Mesendoderm (in vitro differentiated cells): Measurements from ENCODE around the gene DNMT3A.
A peak's percentile ranks its signal among the peaks of the same experiment; 100 is the strongest.

Experiments used
- DNase-seq: peaks from one replicate; pipeline ENCODE4 v3.0.0; 2013
- H2AK5ac ChIP-seq: 2 replicates; pipeline ENCODE4 v1.6.1; 2013; ENCODE audit warnings: low read length, inconsistent platforms
- H2BK120ac ChIP-seq: 2 replicates; pipeline ENCODE4 v1.6.1; 2013; ENCODE audit warnings: low read depth, mild to moderate bottlenecking, low read length, moderate library complexity, mixed read lengths
- H2BK15ac ChIP-seq: replicated peaks from 2 replicates; pipeline ENCODE4 v1.6.1; 2013; ENCODE audit warnings: low read depth, mild to moderate bottlenecking, moderate library complexity
- H2BK5ac ChIP-seq: 2 replicates; pipeline ENCODE4 v1.6.1; 2013; ENCODE audit warnings: low read length, inconsistent platforms
- H3K18ac ChIP-seq: 2 replicates; pipeline ENCODE4 v1.6.1; 2013; ENCODE audit warnings: mild to moderate bottlenecking, low read length, mixed read lengths
- H3K23ac ChIP-seq: one replicate; pipeline ENCODE4 v1.6.1; 2013; ENCODE audit warnings: low read length
- H3K27ac ChIP-seq: 2 replicates; pipeline ENCODE4 v1.5.1; 2013; ENCODE audit warnings: low read depth, mild to moderate bottlenecking, inconsistent platforms, low read length, moderate library complexity
- H3K27me3 ChIP-seq: 2 replicates; pipeline ENCODE4 v1.6.1; 2013; ENCODE audit warnings: low read length, control low read depth, mild to moderate bottlenecking, inconsistent platforms; ENCODE audit not compliant: insufficient read depth, poor library complexity
- H3K36me3 ChIP-seq: 2 replicates; pipeline ENCODE4 v1.6.1; 2013; ENCODE audit warnings: low read length, inconsistent platforms; ENCODE audit not compliant: control insufficient read depth, insufficient read depth
- H3K4ac ChIP-seq: one replicate; pipeline ENCODE4 v1.6.1; 2013; ENCODE audit warnings: low read depth, mild to moderate bottlenecking, low read length, moderate library complexity
- H3K4me1 ChIP-seq: 2 replicates; pipeline ENCODE4 v1.6.1; 2013; ENCODE audit warnings: low read depth, low read length, inconsistent platforms; ENCODE audit not compliant: control insufficient read depth
- H3K4me2 ChIP-seq: 2 replicates; pipeline ENCODE4 v1.6.1; 2013; ENCODE audit warnings: low read length
- H3K4me3 ChIP-seq: 2 replicates; pipeline ENCODE4 v1.5.1; 2013; ENCODE audit warnings: mild to moderate bottlenecking, low read length
- H3K56ac ChIP-seq: one replicate; pipeline ENCODE4 v1.6.1; 2013; ENCODE audit warnings: low read length
- H3K79me1 ChIP-seq: 2 replicates; pipeline ENCODE4 v1.6.1; 2013; ENCODE audit warnings: low read length, inconsistent platforms
- H3K79me2 ChIP-seq: 2 replicates; pipeline ENCODE4 v1.6.1; 2013; ENCODE audit warnings: mild to moderate bottlenecking, low read length; ENCODE audit not compliant: control insufficient read depth, insufficient read depth
- H3K9ac ChIP-seq: 2 replicates; pipeline ENCODE4 v1.6.1; 2013; ENCODE audit warnings: low read length, inconsistent platforms
- H4K5ac ChIP-seq: one replicate; pipeline ENCODE4 v1.6.1; 2013; ENCODE audit warnings: low read length
- H4K8ac ChIP-seq: one replicate; pipeline ENCODE4 v1.6.1; 2013; ENCODE audit warnings: low read depth, mild to moderate bottlenecking, control low read depth, low read length, moderate library complexity
- WGBS: extraction: QIAGEN DNeasy Blood & Tissue Kit; methylation state at CpG from one replicate; pipeline ENCODE4 v1.1.7; 2013; ENCODE audit warnings: low lambda C conversion rate, missing lambda C conversion rate; ENCODE audit not compliant: insufficient coverage; ENCODE audit errors: extremely low coverage; 5-methylcytosine and 5-hydroxymethylcytosine counted together

DNMT3A gene

GRCh38 chr2:25256488-25256875 lies 85.2 kb downstream of the DNMT3A start:
- Histone ChIP-seq H4K8ac (no peak overlapping the region), H3K23ac (no peak overlapping the region), H3K27me3 (no peaks in the 10 kb centered on the region), H2BK120ac (no peak overlapping the region), H3K56ac (peak overlapping the region; percentile 39), H3K79me2 (peaks cover 1% of the 10 kb centered on the region), H3K18ac (no peak overlapping the region), H4K5ac (no peak overlapping the region), H3K4me2 (no peak overlapping the region), H3K4me1 (peaks cover 28% of the 10 kb centered on the region), H3K4ac (no peak overlapping the region), H2BK5ac (no peak overlapping the region), H3K9ac (no peak overlapping the region), H3K27ac (no peak overlapping the region), H2AK5ac (no peak overlapping the region), H3K4me3 (no peak overlapping the region), H3K79me1 (no peaks in the 10 kb centered on the region), H2BK15ac (no peak overlapping the region), H3K36me3 (no peaks in the 10 kb centered on the region)
- peak; percentile 85 for DNase-seq
- no CpG with 5 or more reads among the region's 2 CpGs for WGBS

DNA sequence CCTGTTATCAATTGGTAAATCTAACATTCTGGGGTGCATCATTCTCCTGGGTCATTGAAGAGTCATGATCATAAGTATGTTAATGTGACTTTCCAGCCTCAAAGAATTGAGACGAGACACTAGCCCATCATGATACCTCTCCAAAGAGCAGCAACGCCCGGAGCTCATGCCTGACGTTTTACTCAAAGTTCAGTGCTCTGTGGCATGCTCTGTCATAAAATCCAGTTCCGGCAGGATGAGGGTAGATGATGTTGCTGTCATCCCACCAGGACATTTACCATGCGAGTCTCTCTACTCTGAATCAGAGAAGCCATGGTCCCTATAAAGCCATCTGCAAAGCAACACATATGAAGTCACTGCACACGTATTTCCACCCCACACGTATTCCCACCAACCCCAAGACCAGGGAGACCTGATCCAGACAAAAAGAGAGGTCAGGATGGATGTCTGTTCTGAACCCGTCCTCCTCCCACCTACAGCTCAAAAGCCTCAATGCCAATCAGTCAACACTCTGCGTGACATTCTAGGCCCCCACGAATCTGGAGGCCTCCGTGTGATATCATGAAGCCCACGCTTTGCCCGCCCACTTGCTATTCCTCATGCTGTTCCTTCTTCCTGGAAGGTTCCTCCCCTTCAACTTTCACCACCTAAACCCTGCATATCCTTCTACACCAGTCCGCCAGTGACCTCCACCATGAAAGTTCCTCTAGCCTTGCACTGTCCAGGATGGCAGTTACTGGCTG lies 85.8 kb downstream of the DNMT3A start:
- no peaks in the 10 kb centered on the region for H3K36me3 ChIP-seq
- WGBS: no CpG with 5 or more reads among the region's 15 CpGs
- peaks cover 6% of the 10 kb centered on the region for H3K79me2 ChIP-seq
- no peak overlapping the region for H2BK15ac ChIP-seq
- H3K4me2 ChIP-seq: no peak overlapping the region
- H2BK120ac ChIP-seq: no peak overlapping the region
- H3K27me3 ChIP-seq: no peaks in the 10 kb centered on the region
- H3K27ac ChIP-seq: no peak overlapping the region
- no peaks in the 10 kb centered on the region for H3K79me1 ChIP-seq
- DNase-seq: no peak
- no peak overlapping the region for H3K9ac ChIP-seq
- H3K18ac ChIP-seq: no peak overlapping the region
- no peak overlapping the region for H3K23ac ChIP-seq
- H3K4me1 ChIP-seq: peaks cover 28% of the 10 kb centered on the region
- H4K8ac ChIP-seq: no peak overlapping the region
- H3K4me3 ChIP-seq: no peak overlapping the region
- peak overlapping the region; percentile 39 for H3K56ac ChIP-seq
- H4K5ac ChIP-seq: no peak overlapping the region
- H3K4ac ChIP-seq: no peak overlapping the region
- no peak overlapping the region for H2BK5ac ChIP-seq
- peak overlapping the region; percentile 85 for H2AK5ac ChIP-seq

- H3K18ac ChIP-seq: no peak overlapping the region
- DNase-seq: no peak
- H2BK15ac ChIP-seq: no peak overlapping the region
- no peaks in the 10 kb centered on the region for H3K27me3 ChIP-seq
- no peak overlapping the region for H4K8ac ChIP-seq
- H3K79me1 ChIP-seq: peaks cover 5% of the 10 kb centered on the region
- no peak overlapping the region for H3K23ac ChIP-seq
- no peak overlapping the region for H3K9ac ChIP-seq
- no peak overlapping the region for H3K56ac ChIP-seq
- H2BK5ac ChIP-seq: no peak overlapping the region
- no peak overlapping the region for H2AK5ac ChIP-seq
- no peak overlapping the region for H4K5ac ChIP-seq
- no peak overlapping the region for H3K4me2 ChIP-seq
- whole genome bisulfite sequencing: no CpG with 5 or more reads among the region's 1 CpG
- no peak overlapping the region for H3K4me3 ChIP-seq
- no peak overlapping the region for H3K27ac ChIP-seq
- peaks cover 15% of the 10 kb centered on the region for H3K79me2 ChIP-seq
- no peak overlapping the region for H3K4ac ChIP-seq
- H2BK120ac ChIP-seq: no peak overlapping the region
- H3K4me1 ChIP-seq: peaks cover 28% of the 10 kb centered on the region
- no peaks in the 10 kb centered on the region for H3K36me3 ChIP-seq
Measured at GRCh38 chr2:25254961-25255360, 86.8 kb downstream of the DNMT3A start.

DNA sequence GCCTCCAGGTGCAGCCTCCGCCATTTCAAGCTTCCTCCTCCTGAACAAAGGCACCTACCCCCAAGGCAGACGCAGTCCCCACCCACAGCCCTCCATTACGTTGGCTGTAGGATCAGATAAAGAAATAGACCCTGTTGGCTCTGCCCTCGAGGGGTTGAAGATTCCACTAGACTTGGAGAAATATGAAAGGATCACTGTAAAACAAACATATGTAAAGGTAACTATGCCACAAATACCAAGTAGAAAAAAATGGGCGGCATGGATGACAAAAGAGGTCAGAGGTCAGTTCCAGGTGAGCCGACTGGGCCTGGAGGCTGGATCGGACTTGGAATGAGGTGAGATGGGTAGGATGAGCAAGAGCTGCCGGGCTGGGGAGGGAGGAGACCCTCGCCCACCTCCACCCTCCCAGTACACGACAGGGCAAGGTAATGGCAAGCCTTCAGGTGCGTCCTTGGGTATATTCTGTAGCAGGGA lies 88.5 kb downstream of the DNMT3A start:
- no peak overlapping the region for H2BK15ac ChIP-seq
- no peak for DNase-seq
- H3K27me3 ChIP-seq: no peaks in the 10 kb centered on the region
- H4K8ac ChIP-seq: peak overlapping the region; percentile 81
- peak overlapping the region; percentile 96 for H3K18ac ChIP-seq
- peak overlapping the region; percentile 88 for H3K56ac ChIP-seq
- WGBS: no CpG with 5 or more reads among the region's 11 CpGs
- H3K79me2 ChIP-seq: peaks cover 28% of the 10 kb centered on the region
- peak overlapping the region; percentile 55 for H3K4me2 ChIP-seq
- peak overlapping the region; percentile 87 for H3K27ac ChIP-seq
- peak overlapping the region; percentile 73 for H3K9ac ChIP-seq
- H3K4me3 ChIP-seq: no peak overlapping the region
- H2AK5ac ChIP-seq: peak overlapping the region; percentile 97
- H3K4me1 ChIP-seq: peaks cover 23% of the 10 kb centered on the region
- H2BK120ac ChIP-seq: no peak overlapping the region
- H3K36me3 ChIP-seq: peaks cover under 1% of the 10 kb centered on the region
- peaks cover 14% of the 10 kb centered on the region for H3K79me1 ChIP-seq
- H2BK5ac ChIP-seq: peak overlapping the region; percentile 48
- peak overlapping the region; percentile 21 for H4K5ac ChIP-seq
- H3K23ac ChIP-seq: peak overlapping the region; percentile 75
- H3K4ac ChIP-seq: peak overlapping the region; percentile 74

GRCh38 chr2:25252291-25253152 lies 89.2 kb downstream of the DNMT3A start:
- Histone ChIP-seq H2BK15ac (no peak overlapping the region), H3K4me2 (peak overlapping the region; percentile 55), H3K4ac (peak overlapping the region; percentile 74), H3K4me1 (peaks cover 23% of the 10 kb centered on the region), H2AK5ac (peak overlapping the region; percentile 50), H3K27ac (peak overlapping the region; percentile 87), H3K18ac (peak overlapping the region; percentile 96), H3K23ac (no peak overlapping the region), H4K5ac (no peak overlapping the region), H2BK5ac (no peak overlapping the region), H4K8ac (peak overlapping the region; percentile 81), H3K27me3 (no peaks in the 10 kb centered on the region), H3K79me1 (peaks cover 17% of the 10 kb centered on the region), H2BK120ac (peak overlapping the region; percentile 68), H3K79me2 (peaks cover 32% of the 10 kb centered on the region), H3K4me3 (peak overlapping the region; percentile 6), H3K56ac (peak overlapping the region; percentile 94), H3K9ac (peak overlapping the region; percentile 73), H3K36me3 (peaks cover 5% of the 10 kb centered on the region)
- WGBS: no CpG with 5 or more reads among the region's 62 CpGs
- peak; percentile 96 for DNase-seq
